H9 (cell line): ENCODE results near the gene NDOR1. TPM values are rescaled to one million over a fixed set of nuclear protein-coding genes. Genes with fewer than 3 reads are reported as not detected.

Source experiments
- DNase-seq: peaks from one replicate; pipeline ENCODE4 v3.0.0-alpha.2; 2017
- H2AFZ ChIP-seq: one replicate; pipeline ENCODE4 v1.6.1; 2013; ENCODE audit warnings: mild to moderate bottlenecking, low read length, control low read depth, moderate library complexity
- H2AK5ac ChIP-seq: 2 replicates; pipeline ENCODE4 v1.6.1; 2013; ENCODE audit warnings: low read length, control low read depth, mixed read lengths; ENCODE audit not compliant: insufficient read length
- H2BK120ac ChIP-seq: one replicate; pipeline ENCODE4 v1.6.1; 2013; ENCODE audit warnings: low read depth, mild to moderate bottlenecking, low read length, control low read depth, inconsistent platforms; ENCODE audit not compliant: poor library complexity, severe bottlenecking
- H2BK12ac ChIP-seq: 2 replicates; pipeline ENCODE4 v1.6.1; 2013; ENCODE audit warnings: low read length, control low read depth, mixed read lengths, low read depth; ENCODE audit not compliant: insufficient read length
- H2BK15ac ChIP-seq: 2 replicates; pipeline ENCODE4 v1.6.1; 2013; ENCODE audit warnings: low read depth, low read length, control low read depth
- H2BK20ac ChIP-seq: one replicate; pipeline ENCODE4 v1.6.1; 2013; ENCODE audit warnings: low read depth, mild to moderate bottlenecking, low read length, control low read depth, inconsistent platforms; ENCODE audit not compliant: poor library complexity, severe bottlenecking
- H2BK5ac ChIP-seq: 2 replicates; pipeline ENCODE4 v1.6.1; 2013; ENCODE audit warnings: low read length, control low read depth, mixed read lengths; ENCODE audit not compliant: insufficient read length
- H3K14ac ChIP-seq: 2 replicates; pipeline ENCODE4 v1.6.1; 2013; ENCODE audit warnings: low read length, control low read depth; ENCODE audit not compliant: insufficient read depth
- H3K18ac ChIP-seq: 2 replicates; pipeline ENCODE4 v1.6.1; 2013; ENCODE audit warnings: low read depth, mild to moderate bottlenecking, mixed read lengths, low read length, control low read depth; ENCODE audit not compliant: insufficient read length
- H3K23ac ChIP-seq: 2 replicates; pipeline ENCODE4 v1.6.1; 2013; ENCODE audit warnings: low read length, control low read depth, mixed read lengths, low read depth; ENCODE audit not compliant: insufficient read length
- H3K23me2 ChIP-seq: 2 replicates; pipeline ENCODE4 v1.6.1; 2013; ENCODE audit warnings: low read depth, mild to moderate bottlenecking, mixed read lengths, low read length, control low read depth; ENCODE audit not compliant: insufficient read length, poor library complexity, severe bottlenecking
- H3K27ac ChIP-seq: 2 replicates; pipeline ENCODE4 v1.5.1; 2013; ENCODE audit warnings: low read length, control low read depth, mixed read lengths, low read depth; ENCODE audit not compliant: insufficient read length
- H3K27me3 ChIP-seq: 2 replicates; pipeline ENCODE4 v1.6.1; 2013; ENCODE audit warnings: low read length, control low read depth, inconsistent platforms; ENCODE audit not compliant: insufficient read depth
- H3K4ac ChIP-seq: 2 replicates; pipeline ENCODE4 v1.6.1; 2013; ENCODE audit warnings: low read depth, mild to moderate bottlenecking, control low read depth, inconsistent platforms, low read length, moderate library complexity
- H3K4me1 ChIP-seq: 2 replicates; pipeline ENCODE4 v1.6.1; 2013; ENCODE audit warnings: low read length, control low read depth, inconsistent platforms; ENCODE audit not compliant: insufficient read depth
- H3K4me2 ChIP-seq: 2 replicates; pipeline ENCODE4 v1.6.1; 2013; ENCODE audit warnings: low read length, control low read depth, mixed read lengths; ENCODE audit not compliant: insufficient read length, insufficient read depth
- H3K56ac ChIP-seq: 2 replicates; pipeline ENCODE4 v1.6.1; 2013; ENCODE audit warnings: low read depth, mild to moderate bottlenecking, mixed read lengths, low read length, control low read depth; ENCODE audit not compliant: insufficient read length
- H3K79me1 ChIP-seq: 2 replicates; pipeline ENCODE4 v1.6.1; 2013; ENCODE audit warnings: low read depth, mild to moderate bottlenecking, moderate library complexity, low read length, control low read depth, inconsistent platforms; ENCODE audit not compliant: insufficient read depth, poor library complexity, severe bottlenecking
- H3K79me2 ChIP-seq: 2 replicates; pipeline ENCODE4 v1.6.1; 2013; ENCODE audit warnings: low read length, control low read depth, inconsistent platforms; ENCODE audit not compliant: insufficient read depth
- H3K9ac ChIP-seq: 2 replicates; pipeline ENCODE4 v1.6.1; 2013; ENCODE audit warnings: low read length, control low read depth, mixed read lengths; ENCODE audit not compliant: insufficient read length; ENCODE audit errors: extremely low read depth
- H3K9me3 ChIP-seq: one replicate; pipeline ENCODE4 v1.6.1; 2013; ENCODE audit warnings: low read depth, low read length, inconsistent platforms; ENCODE audit not compliant: control insufficient read depth
- H3T11ph ChIP-seq: one replicate; pipeline ENCODE4 v1.6.1; 2013; ENCODE audit warnings: mild to moderate bottlenecking, low read length, control low read depth, inconsistent platforms
- H4K20me1 ChIP-seq: one replicate; pipeline ENCODE4 v1.6.1; 2013; ENCODE audit not compliant: control insufficient read depth, insufficient read length, insufficient read depth
- H4K5ac ChIP-seq: 2 replicates; pipeline ENCODE4 v1.6.1; 2013; ENCODE audit warnings: low read depth, mild to moderate bottlenecking, mixed read lengths, low read length, control low read depth; ENCODE audit not compliant: insufficient read length
- H4K8ac ChIP-seq: replicated peaks from 2 replicates; pipeline ENCODE4 v1.6.1; 2013; ENCODE audit warnings: low read length, control low read depth, mixed read lengths, low read depth; ENCODE audit not compliant: insufficient read length
- H4K91ac ChIP-seq: 2 replicates; pipeline ENCODE4 v1.6.1; 2013; ENCODE audit warnings: low read depth, mild to moderate bottlenecking, moderate library complexity, mixed read lengths, low read length, control low read depth; ENCODE audit not compliant: insufficient read length
- H3K27ac Mint-ChIP-seq, 3 experiments: 2 replicates in 2 of 3; 3 replicates in 1 of 3; pipeline ENCODE4 v1.8.0; 2020 to 2021; ENCODE audit warnings: mixed read lengths in 3 of 3, mild to moderate bottlenecking in 1 of 3, moderate library complexity in 1 of 3
- H3K27me3 Mint-ChIP-seq: 2 replicates; pipeline ENCODE4 v1.8.0; 2021; ENCODE audit warnings: low read depth, mild to moderate bottlenecking, moderate library complexity, mixed read lengths
- H3K36me3 Mint-ChIP-seq, 3 experiments: 2 replicates in 2 of 3; 3 replicates in 1 of 3; pipeline ENCODE4 v1.8.0; 2020 to 2021; ENCODE audit warnings: low read depth in 3 of 3, mixed read lengths in 3 of 3; ENCODE audit not compliant: insufficient read depth in 1 of 3
- H3K4me1 Mint-ChIP-seq, 2 experiments: 2 replicates each; pipeline ENCODE4 v1.8.0; 2020; ENCODE audit warnings: mixed read lengths in 2 of 2
- H3K4me3 Mint-ChIP-seq, 2 experiments: 2 replicates in 1 of 2; 3 replicates in 1 of 2; pipeline ENCODE4 v1.8.0; 2020 to 2021; ENCODE audit warnings: mild to moderate bottlenecking in 2 of 2, mixed read lengths in 2 of 2, moderate library complexity in 1 of 2
- H3K9me3 Mint-ChIP-seq, 2 experiments: 2 replicates in 1 of 2; 3 replicates in 1 of 2; pipeline ENCODE4 v1.8.0; 2020; ENCODE audit warnings: mild to moderate bottlenecking in 2 of 2, mixed read lengths in 2 of 2, moderate library complexity in 1 of 2
- WGBS: extraction: QIAGEN DNeasy Blood & Tissue Kit; methylation state at CpG from one replicate; pipeline ENCODE4 v1.1.7; 2013; ENCODE audit warnings: missing lambda C conversion rate, low lambda C conversion rate, mixed read lengths; ENCODE audit not compliant: insufficient read length; ENCODE audit errors: extremely low coverage; 5-methylcytosine and 5-hydroxymethylcytosine counted together
- total RNA-seq: library from RNA; stranded (reverse); gene quantifications from 2 replicates; pipeline ENCODE4 v1.2.1, GENCODE V29; 2021
- TF ChIP-seq, protein P1 (sequence below): fragments of 200-600 bp; sonication (generic); conservative IDR thresholded peaks from 3 replicates; pipeline ENCODE4 v1.8.0; 2021; ENCODE audit warnings: antibody characterized with exemption, mild to moderate bottlenecking

The NDOR1 gene
- total RNA-seq, 1 experiment from 2014 or later = 44.1 TPM

DNA sequence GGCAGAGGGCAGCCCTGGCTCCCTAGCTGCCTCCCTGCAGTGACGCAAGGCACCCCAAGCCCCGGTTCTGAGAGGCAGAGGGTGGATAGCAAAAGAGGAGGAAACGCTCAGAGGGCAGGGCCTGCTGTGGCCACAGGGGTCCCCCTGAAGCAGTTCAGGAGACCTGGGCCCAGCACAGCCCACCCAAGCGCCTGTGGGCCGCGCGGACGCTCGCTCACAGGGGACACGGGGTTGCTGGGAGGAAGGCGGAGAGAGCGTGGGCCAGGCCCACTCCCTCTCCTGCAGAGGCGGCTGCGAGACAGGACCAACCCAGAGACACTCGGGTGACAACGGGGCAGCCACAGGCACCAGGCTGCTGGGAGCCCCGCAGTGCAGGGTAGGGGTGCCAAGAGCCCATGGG, 25.7 kb upstream of the NDOR1 start:
- Histone ChIP-seq H3K27me3 (no peaks in the 10 kb centered on the region), H3K4me2 (no peak overlapping the region), H4K20me1 (peaks cover 2% of the 10 kb centered on the region), H3K56ac (no peak overlapping the region), H4K91ac (no peak overlapping the region), H3K4ac (no peak overlapping the region), H3K18ac (no peak overlapping the region), H3T11ph (no peak overlapping the region), H2AFZ (no peak overlapping the region), H3K79me1 (no peaks in the 10 kb centered on the region), H3K4me1 (no peaks in the 10 kb centered on the region), H3K27ac (no peak overlapping the region), H4K5ac (no peak overlapping the region), H2BK120ac (no peak overlapping the region), H2BK20ac (no peak overlapping the region), H2BK5ac (no peak overlapping the region), H3K9ac (no peak overlapping the region), H2BK12ac (no peak overlapping the region), H3K9me3 (no peaks in the 10 kb centered on the region), H3K79me2 (no peaks in the 10 kb centered on the region), H3K23ac (no peak overlapping the region), H3K14ac (no peak overlapping the region), H4K8ac (no peak overlapping the region), H2AK5ac (no peak overlapping the region), H3K23me2 (no peaks in the 10 kb centered on the region), H2BK15ac (no peak overlapping the region)
- H3K27me3 Mint-ChIP-seq = peaks cover 17% of the 10 kb centered on the region
- no CpG with 5 or more reads among the region's 17 CpGs for WGBS
- H3K36me3 Mint-ChIP-seq = peaks cover 5 to 39% (median 33%) of the 10 kb centered on the region in 3 experiments; a peak in 6 of 7 replicates
- H3K4me3 Mint-ChIP-seq = no peak overlapping the region
- H3K27ac Mint-ChIP-seq = no peak overlapping the region
- TF ChIP-seq, protein P1, sequence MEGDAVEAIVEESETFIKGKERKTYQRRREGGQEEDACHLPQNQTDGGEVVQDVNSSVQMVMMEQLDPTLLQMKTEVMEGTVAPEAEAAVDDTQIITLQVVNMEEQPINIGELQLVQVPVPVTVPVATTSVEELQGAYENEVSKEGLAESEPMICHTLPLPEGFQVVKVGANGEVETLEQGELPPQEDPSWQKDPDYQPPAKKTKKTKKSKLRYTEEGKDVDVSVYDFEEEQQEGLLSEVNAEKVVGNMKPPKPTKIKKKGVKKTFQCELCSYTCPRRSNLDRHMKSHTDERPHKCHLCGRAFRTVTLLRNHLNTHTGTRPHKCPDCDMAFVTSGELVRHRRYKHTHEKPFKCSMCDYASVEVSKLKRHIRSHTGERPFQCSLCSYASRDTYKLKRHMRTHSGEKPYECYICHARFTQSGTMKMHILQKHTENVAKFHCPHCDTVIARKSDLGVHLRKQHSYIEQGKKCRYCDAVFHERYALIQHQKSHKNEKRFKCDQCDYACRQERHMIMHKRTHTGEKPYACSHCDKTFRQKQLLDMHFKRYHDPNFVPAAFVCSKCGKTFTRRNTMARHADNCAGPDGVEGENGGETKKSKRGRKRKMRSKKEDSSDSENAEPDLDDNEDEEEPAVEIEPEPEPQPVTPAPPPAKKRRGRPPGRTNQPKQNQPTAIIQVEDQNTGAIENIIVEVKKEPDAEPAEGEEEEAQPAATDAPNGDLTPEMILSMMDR = no peak
- H3K4me1 Mint-ChIP-seq = peaks cover 0 to 7% of the 10 kb centered on the region in 2 experiments; a peak in 3 of 4 replicates
- H3K9me3 Mint-ChIP-seq = no peaks in the 10 kb centered on the region
- no peak for DNase-seq
